GM12872 (cell line): ENCODE data around the gene SLC9B1.

ENCODE experiments used
- TF ChIP-seq, protein P1 (sequence below): IDR thresholded peaks from 3 replicates; pipeline ENCODE4 v1.5.1; 2011; ENCODE audit warnings: low read depth, mild to moderate bottlenecking, low read length, moderate library complexity; ENCODE audit not compliant: insufficient read depth

The SLC9B1 gene

DNA sequence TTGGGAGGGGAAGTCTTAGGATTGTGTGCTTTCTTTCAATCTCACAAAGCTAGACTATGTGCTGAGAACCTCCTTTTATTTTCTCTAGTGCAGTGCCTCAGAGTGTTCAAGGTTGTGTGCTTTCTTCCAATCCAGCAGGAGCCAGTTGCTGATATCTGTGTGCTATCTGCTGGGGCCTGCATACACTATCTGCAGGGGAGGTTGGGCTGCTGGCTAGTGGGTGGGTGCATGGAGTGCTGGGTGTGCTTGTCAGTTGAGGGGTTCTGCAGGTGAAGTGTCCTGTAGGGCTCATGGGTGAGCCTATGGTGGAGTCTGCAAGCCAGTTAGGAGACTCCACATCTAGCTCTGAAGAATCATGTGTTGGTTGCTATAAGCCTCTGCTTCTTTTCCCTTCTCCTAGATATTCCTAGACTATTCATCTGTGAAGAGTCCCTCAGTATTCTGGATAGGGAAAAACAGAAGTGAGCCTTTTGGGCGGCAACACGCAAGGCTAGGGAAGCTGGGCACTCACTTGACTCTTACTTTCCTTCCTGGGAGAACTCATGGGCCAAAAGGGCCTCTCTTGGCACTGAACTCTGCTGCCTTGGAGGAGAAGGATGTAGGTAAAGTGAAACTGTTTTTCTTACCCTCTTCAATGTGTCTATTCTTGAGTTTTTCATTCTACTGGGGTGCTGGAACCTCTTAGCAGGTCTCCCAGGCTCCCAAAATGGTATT is 158.7 kb downstream of the SLC9B1 start:
- TF ChIP-seq, protein P1, sequence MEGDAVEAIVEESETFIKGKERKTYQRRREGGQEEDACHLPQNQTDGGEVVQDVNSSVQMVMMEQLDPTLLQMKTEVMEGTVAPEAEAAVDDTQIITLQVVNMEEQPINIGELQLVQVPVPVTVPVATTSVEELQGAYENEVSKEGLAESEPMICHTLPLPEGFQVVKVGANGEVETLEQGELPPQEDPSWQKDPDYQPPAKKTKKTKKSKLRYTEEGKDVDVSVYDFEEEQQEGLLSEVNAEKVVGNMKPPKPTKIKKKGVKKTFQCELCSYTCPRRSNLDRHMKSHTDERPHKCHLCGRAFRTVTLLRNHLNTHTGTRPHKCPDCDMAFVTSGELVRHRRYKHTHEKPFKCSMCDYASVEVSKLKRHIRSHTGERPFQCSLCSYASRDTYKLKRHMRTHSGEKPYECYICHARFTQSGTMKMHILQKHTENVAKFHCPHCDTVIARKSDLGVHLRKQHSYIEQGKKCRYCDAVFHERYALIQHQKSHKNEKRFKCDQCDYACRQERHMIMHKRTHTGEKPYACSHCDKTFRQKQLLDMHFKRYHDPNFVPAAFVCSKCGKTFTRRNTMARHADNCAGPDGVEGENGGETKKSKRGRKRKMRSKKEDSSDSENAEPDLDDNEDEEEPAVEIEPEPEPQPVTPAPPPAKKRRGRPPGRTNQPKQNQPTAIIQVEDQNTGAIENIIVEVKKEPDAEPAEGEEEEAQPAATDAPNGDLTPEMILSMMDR = no peak

DNA sequence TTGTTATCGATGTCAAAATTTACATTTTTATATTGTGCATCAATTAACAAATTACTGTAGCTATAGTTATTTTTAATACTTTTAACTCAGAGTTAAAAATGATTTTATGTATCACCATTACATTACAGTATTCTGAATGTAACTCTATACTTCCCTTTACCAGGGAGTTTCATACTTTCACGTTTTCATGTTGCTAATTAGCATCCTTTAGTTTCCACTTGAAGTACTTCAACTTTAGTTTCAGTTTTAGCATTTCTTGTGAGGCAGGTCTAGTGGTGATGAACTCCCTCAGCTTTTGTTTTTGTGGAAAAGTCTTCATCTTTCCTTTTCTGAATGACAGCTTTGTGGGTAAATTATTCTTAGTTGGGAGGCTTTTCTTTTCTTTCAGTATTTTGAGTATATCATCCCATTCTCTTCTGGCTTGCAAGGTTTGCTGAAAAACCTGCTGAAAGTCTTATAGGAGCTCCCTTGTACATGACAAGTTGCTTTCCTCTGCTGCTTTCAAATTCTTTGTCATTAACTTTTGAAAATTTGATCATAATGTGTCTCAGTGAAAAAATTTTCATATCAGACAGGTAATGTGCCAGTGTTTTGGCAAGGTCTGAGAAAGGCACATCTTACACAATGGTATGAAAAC is 160.6 kb downstream of the SLC9B1 start:
- TF ChIP-seq, protein P1 = no peak
